Gastrocnemius medialis (tissue), 4 donors: ENCODE results near the gene KRTAP4-4.

Source experiments
- POLR2A ChIP-seq, 2 donors: fragments of 450-650 bp; IDR thresholded peaks; one replicate each; pipeline ENCODE4 v1.6.1; 2017; ENCODE audit warnings: antibody characterized with exemption in 2 of 2, mild to moderate bottlenecking in 2 of 2, moderate library complexity in 2 of 2
- TF ChIP-seq, protein P1 (sequence below), 5 experiments: fragments of 450-650 bp in 3 of 5; fragments of 200-600 bp in 2 of 5; sonication (generic) in 2 of 5; IDR thresholded peaks in 4 of 5; conservative IDR thresholded peaks in 1 of 5; 1 replicate in 4 of 5; 2 replicates in 1 of 5; pipeline ENCODE4 v1.5.1; 2016 to 2019; ENCODE audit warnings: antibody characterized with exemption in 5 of 5, mild to moderate bottlenecking in 3 of 5, moderate library complexity in 3 of 5

DNA sequence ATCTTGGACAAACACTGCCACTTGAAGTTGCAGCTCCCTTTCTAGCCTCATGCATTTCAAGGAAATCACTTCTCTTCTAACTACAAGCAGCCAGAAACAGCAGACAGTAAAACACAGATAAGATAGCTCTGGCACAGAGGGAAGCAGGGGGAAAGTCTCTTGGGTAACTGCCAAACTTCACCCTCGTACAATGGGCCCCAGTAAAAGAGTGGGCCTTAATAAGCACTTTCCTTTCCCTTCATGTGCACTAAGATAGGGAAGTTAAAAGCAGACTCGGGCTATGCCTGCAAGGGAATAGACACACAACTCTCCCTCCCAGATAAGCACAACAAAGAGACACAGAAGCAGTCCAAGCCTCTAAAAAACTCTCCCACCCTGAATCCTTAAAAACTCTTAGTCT is 6.7 kb downstream of the KRTAP4-4 start:
- TF ChIP-seq, protein P1, sequence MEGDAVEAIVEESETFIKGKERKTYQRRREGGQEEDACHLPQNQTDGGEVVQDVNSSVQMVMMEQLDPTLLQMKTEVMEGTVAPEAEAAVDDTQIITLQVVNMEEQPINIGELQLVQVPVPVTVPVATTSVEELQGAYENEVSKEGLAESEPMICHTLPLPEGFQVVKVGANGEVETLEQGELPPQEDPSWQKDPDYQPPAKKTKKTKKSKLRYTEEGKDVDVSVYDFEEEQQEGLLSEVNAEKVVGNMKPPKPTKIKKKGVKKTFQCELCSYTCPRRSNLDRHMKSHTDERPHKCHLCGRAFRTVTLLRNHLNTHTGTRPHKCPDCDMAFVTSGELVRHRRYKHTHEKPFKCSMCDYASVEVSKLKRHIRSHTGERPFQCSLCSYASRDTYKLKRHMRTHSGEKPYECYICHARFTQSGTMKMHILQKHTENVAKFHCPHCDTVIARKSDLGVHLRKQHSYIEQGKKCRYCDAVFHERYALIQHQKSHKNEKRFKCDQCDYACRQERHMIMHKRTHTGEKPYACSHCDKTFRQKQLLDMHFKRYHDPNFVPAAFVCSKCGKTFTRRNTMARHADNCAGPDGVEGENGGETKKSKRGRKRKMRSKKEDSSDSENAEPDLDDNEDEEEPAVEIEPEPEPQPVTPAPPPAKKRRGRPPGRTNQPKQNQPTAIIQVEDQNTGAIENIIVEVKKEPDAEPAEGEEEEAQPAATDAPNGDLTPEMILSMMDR (IDR thresholded peaks at IDR 0.05 in 4 of 5, conservative IDR thresholded peaks at IDR 0.05 in 1 of 5), result no peak
- TF ChIP-seq POLR2A (IDR thresholded peaks at IDR 0.05), result no peak
